ENCODE results near the gene TMEM11. TPM values are rescaled to one million over a fixed set of nuclear protein-coding genes. Genes with fewer than 3 reads are reported as not detected.

The TMEM11 gene
- total RNA-seq, 2 donors from 2014 or later, result 26.3 to 28.0 TPM

DNA sequence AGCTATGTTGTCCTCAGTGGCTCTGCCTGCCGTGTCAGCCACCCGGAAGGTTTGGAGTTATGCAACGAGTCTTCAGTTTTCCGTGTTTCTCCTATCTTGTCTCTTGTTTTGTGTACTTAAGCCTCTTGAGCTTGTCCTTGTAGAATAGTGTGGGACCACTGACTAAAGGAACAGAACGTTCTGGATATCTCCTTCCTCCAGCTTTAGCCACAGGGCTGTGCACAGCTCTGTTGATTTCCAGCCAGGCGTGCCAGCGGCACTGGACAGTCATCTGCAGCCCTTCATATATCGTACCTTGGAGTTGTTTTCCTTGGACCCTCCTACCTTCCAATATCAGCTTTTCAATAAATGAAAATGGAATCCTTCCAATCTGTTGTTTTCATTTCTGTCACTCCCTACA lies 39.8 kb downstream of the TMEM11 start:
- Mint-ChIP-seq H3K9me3 (no peaks in the 10 kb centered on the region), H3K27ac (no peak overlapping the region), H3K27me3 (ENCODE audit: insufficient read depth) (no peaks in the 10 kb centered on the region), H3K4me1 (peaks cover 12% of the 10 kb centered on the region), H3K36me3 (ENCODE audit: low read depth) (peaks cover 38% of the 10 kb centered on the region), H3K4me3 (no peak overlapping the region)
- no peaks in the 10 kb centered on the region for H3K27me3 ChIP-seq (ENCODE audit: control insufficient read depth, insufficient read depth, low read length, poor library complexity, severe bottlenecking)
- H3K4me1 ChIP-seq (ENCODE audit: control insufficient read depth, insufficient read depth, low read length), result no peaks in the 10 kb centered on the region
- H3K36me3 ChIP-seq (ENCODE audit: control insufficient read depth, insufficient read depth, low read length), result peaks cover 11% of the 10 kb centered on the region
- no peaks in the 10 kb centered on the region for H3K9me3 ChIP-seq (ENCODE audit: control insufficient read depth, low read length)
- no peak overlapping the region for H3K27ac ChIP-seq (ENCODE audit: low read depth, low read length)
- no peak overlapping the region for H3K9ac ChIP-seq (ENCODE audit: extremely low read depth, low read length, poor library complexity, severe bottlenecking)
- DNase-seq, result no peak
- WGBS, 2 experiments (ENCODE audit: insufficient coverage in 1 of 2, insufficient read length in 1 of 2), result 95 to 96% methylated on average over 7 to 8 of the region's 8 CpGs
- H3K4me3 ChIP-seq (ENCODE audit: low read length), result no peak overlapping the region
- TF ChIP-seq, protein P1, sequence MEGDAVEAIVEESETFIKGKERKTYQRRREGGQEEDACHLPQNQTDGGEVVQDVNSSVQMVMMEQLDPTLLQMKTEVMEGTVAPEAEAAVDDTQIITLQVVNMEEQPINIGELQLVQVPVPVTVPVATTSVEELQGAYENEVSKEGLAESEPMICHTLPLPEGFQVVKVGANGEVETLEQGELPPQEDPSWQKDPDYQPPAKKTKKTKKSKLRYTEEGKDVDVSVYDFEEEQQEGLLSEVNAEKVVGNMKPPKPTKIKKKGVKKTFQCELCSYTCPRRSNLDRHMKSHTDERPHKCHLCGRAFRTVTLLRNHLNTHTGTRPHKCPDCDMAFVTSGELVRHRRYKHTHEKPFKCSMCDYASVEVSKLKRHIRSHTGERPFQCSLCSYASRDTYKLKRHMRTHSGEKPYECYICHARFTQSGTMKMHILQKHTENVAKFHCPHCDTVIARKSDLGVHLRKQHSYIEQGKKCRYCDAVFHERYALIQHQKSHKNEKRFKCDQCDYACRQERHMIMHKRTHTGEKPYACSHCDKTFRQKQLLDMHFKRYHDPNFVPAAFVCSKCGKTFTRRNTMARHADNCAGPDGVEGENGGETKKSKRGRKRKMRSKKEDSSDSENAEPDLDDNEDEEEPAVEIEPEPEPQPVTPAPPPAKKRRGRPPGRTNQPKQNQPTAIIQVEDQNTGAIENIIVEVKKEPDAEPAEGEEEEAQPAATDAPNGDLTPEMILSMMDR (conservative IDR thresholded peaks at IDR 0.05), result no peak

DNA sequence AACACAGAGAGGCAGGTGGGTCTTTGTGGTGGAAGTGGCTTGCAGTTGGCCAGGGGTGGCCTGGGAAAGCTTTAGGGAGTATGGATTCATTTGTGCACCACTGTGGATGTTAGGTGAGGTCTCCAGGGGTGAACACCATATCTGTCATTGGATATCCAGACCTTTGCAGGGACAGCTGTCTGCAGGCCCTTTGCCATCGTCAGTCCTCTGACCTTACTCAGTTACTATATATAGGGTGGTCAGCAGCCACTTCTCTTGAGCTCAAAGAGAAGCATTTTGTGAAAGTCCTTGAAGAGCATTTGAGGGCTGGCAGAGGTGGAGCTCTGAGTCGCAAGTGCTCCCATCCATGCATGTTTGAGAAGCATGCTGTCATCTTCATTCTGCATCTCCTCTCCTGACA lies 40.4 kb downstream of the TMEM11 start:
- H3K27ac ChIP-seq (ENCODE audit: low read depth, low read length), result no peak overlapping the region
- no peak overlapping the region for H3K27ac Mint-ChIP-seq

DNA sequence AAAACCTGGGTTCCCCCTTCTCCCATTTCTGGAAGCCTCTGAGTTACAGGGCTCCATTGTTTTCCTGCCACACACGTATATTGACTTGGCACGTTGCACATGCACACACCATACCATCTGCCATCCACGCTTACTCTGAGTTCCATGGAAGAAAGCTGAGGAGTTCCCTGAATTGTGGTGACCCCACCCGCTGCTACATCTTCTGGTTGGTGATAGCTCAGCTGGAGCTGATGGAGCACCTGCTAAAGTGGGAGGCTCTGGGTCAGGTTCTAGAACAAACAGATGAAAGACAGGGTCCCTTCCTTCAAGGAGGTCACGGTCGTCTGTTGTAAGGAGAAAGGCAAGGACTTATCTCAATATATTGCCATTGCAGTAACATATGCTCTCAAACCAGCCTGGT lies 41.1 kb downstream of the TMEM11 start:
- H3K9me3 ChIP-seq (ENCODE audit: control insufficient read depth, low read length), result no peaks in the 10 kb centered on the region
- Mint-ChIP-seq H3K36me3 (ENCODE audit: low read depth) (peaks cover 35% of the 10 kb centered on the region), H3K4me1 (peaks cover 7% of the 10 kb centered on the region), H3K9me3 (no peaks in the 10 kb centered on the region), H3K27me3 (ENCODE audit: insufficient read depth) (no peaks in the 10 kb centered on the region), H3K4me3 (no peak overlapping the region), H3K27ac (no peak overlapping the region)
- H3K27me3 ChIP-seq (ENCODE audit: control insufficient read depth, insufficient read depth, low read length, poor library complexity, severe bottlenecking), result no peaks in the 10 kb centered on the region
- TF ChIP-seq, protein P1 (conservative IDR thresholded peaks at IDR 0.05), result no peak
- H3K9ac ChIP-seq (ENCODE audit: extremely low read depth, low read length, poor library complexity, severe bottlenecking), result no peak overlapping the region
- no peak overlapping the region for H3K4me3 ChIP-seq (ENCODE audit: low read length)
- DNase-seq, result peak; percentile 22
- peaks cover 11% of the 10 kb centered on the region for H3K36me3 ChIP-seq (ENCODE audit: control insufficient read depth, insufficient read depth, low read length)
- 84 to 94% methylated on average over 4 to 6 of the region's 6 CpGs for WGBS, 2 experiments (ENCODE audit: insufficient coverage in 1 of 2, insufficient read length in 1 of 2)
- no peak overlapping the region for H3K27ac ChIP-seq (ENCODE audit: low read depth, low read length)
- H3K4me1 ChIP-seq (ENCODE audit: control insufficient read depth, insufficient read depth, low read length), result no peaks in the 10 kb centered on the region

More for the DNA sequence above, 40.4 kb downstream of the TMEM11 start:
- Mint-ChIP-seq H3K4me1 (peaks cover 12% of the 10 kb centered on the region), H3K4me3 (no peak overlapping the region), H3K27me3 (ENCODE audit: insufficient read depth) (no peaks in the 10 kb centered on the region), H3K9me3 (no peaks in the 10 kb centered on the region), H3K36me3 (ENCODE audit: low read depth) (peaks cover 36% of the 10 kb centered on the region)
- DNase-seq, result peak; percentile 33
- TF ChIP-seq, protein P1 (conservative IDR thresholded peaks at IDR 0.05), result no peak
- no peaks in the 10 kb centered on the region for H3K9me3 ChIP-seq (ENCODE audit: control insufficient read depth, low read length)
- no peaks in the 10 kb centered on the region for H3K27me3 ChIP-seq (ENCODE audit: control insufficient read depth, insufficient read depth, low read length, poor library complexity, severe bottlenecking)
- H3K4me1 ChIP-seq (ENCODE audit: control insufficient read depth, insufficient read depth, low read length), result no peaks in the 10 kb centered on the region
- H3K36me3 ChIP-seq (ENCODE audit: control insufficient read depth, insufficient read depth, low read length), result peaks cover 11% of the 10 kb centered on the region
- no peak overlapping the region for H3K4me3 ChIP-seq (ENCODE audit: low read length)
- 81 to 87% methylated on average over 2 of the region's 2 CpGs for WGBS, 2 experiments (ENCODE audit: insufficient coverage in 1 of 2, insufficient read length in 1 of 2)
- no peak overlapping the region for H3K9ac ChIP-seq (ENCODE audit: extremely low read depth, low read length, poor library complexity, severe bottlenecking)
